Endothelial cell of umbilical vein (primary cell): ENCODE measurements around the gene USP25. TPM values are rescaled to one million over a fixed set of nuclear protein-coding genes. Genes with fewer than 3 reads are reported as not detected.

ENCODE experiments used
- BruUV-seq: library from RNA; stranded (reverse); fragments of 400-500 nt; replicated peaks from 2 replicates; lab custom pipeline; 2021; lab: Mats Ljungman, UMichigan
- CTCF ChIA-PET: fragments of 300-600, 350-600 bp; sonication (Branson Sonifier 250); formaldehyde crosslinking; loops from one replicate; lab custom pipeline; 2021; ENCODE audit warnings: antibody characterized with exemption, inconsistent platforms; lab: Charles Lee
- POLR2A ChIA-PET: fragments of 300-600, 350-600 bp; sonication (Branson Sonifier 250); formaldehyde crosslinking; loops from one replicate; lab custom pipeline; 2021; ENCODE audit warnings: antibody characterized with exemption, inconsistent platforms; lab: Charles Lee
- DNase-seq: peaks from one replicate; pipeline ENCODE4 v3.0.0-alpha.2; 2011; ENCODE audit warnings: low read depth, low spot score
- FAIRE-seq: peaks from 2 replicates; lab custom pipeline; 2011; peaks lifted over from hg19 to GRCh38; lab: Jason Lieb, UNC
- H2AFZ ChIP-seq: 2 replicates; pipeline ENCODE4 v1.6.0; 2012; ENCODE audit warnings: low read depth, low read length, control low read depth, inconsistent platforms
- H3K27ac ChIP-seq: 2 replicates; pipeline ENCODE4 v1.5.1; 2011; ENCODE audit warnings: low read depth, mild to moderate bottlenecking, control low read depth, low read length, moderate library complexity; ENCODE audit not compliant: insufficient read depth
- H3K27me3 ChIP-seq, 2 experiments: 2 replicates each; pipeline versions ENCODE4 v1.6.0 to v1.6.1; 2011; ENCODE audit warnings: low read length in 2 of 2, mixed read lengths in 1 of 2; ENCODE audit not compliant: control insufficient read depth in 2 of 2, insufficient read depth in 2 of 2
- H3K36me3 ChIP-seq, 2 experiments: 2 replicates in 1 of 2; 3 replicates in 1 of 2; pipeline ENCODE4 v1.5.1; 2011; ENCODE audit warnings: low read length in 2 of 2, mild to moderate bottlenecking in 1 of 2, moderate library complexity in 1 of 2; ENCODE audit not compliant: control insufficient read depth in 2 of 2, insufficient read depth in 2 of 2; ENCODE audit errors: extremely low read depth in 1 of 2
- H3K4me1 ChIP-seq: 3 replicates; pipeline ENCODE4 v1.5.1; 2011; ENCODE audit warnings: mild to moderate bottlenecking, low read length; ENCODE audit not compliant: control insufficient read depth, insufficient read depth; ENCODE audit errors: extremely low read depth
- H3K4me2 ChIP-seq: 2 replicates; pipeline ENCODE4 v1.6.1; 2011; ENCODE audit warnings: low read length, control low read depth, mixed read lengths; ENCODE audit not compliant: insufficient read depth
- H3K4me3 ChIP-seq, 3 experiments: fragments of 200-600 bp in 1 of 3; sonication (generic), shearing (Covaris generic) in 1 of 3; replicated peaks in 1 of 3; 2 replicates each; pipeline ENCODE4 v1.5.1; 2011 to 2016; ENCODE audit warnings: control low read depth in 3 of 3, low read length in 3 of 3, mild to moderate bottlenecking in 2 of 3, inconsistent platforms in 1 of 3, low read depth in 1 of 3, moderate library complexity in 1 of 3; ENCODE audit not compliant: insufficient read depth in 1 of 3
- H3K79me2 ChIP-seq: 2 replicates; pipeline ENCODE4 v1.6.0; 2012; ENCODE audit warnings: low read length, inconsistent platforms; ENCODE audit not compliant: control insufficient read depth, insufficient read depth
- H3K9ac ChIP-seq: replicated peaks from 2 replicates; pipeline ENCODE3; 2011; ENCODE audit warnings: low read length, control low read depth; ENCODE audit not compliant: insufficient read depth; ENCODE audit errors: extremely low read depth
- H3K9me1 ChIP-seq: replicated peaks from 3 replicates; pipeline ENCODE4 v1.6.0; 2011; ENCODE audit warnings: mild to moderate bottlenecking, low read length; ENCODE audit not compliant: control insufficient read depth, insufficient read depth; ENCODE audit errors: extremely low read depth
- H3K9me3 ChIP-seq: replicated peaks from 2 replicates; pipeline ENCODE4 v1.5.1; 2012; ENCODE audit warnings: low read length, inconsistent platforms; ENCODE audit not compliant: control insufficient read depth, insufficient read depth
- H4K20me1 ChIP-seq: replicated peaks from 2 replicates; pipeline ENCODE3; 2011; ENCODE audit warnings: mild to moderate bottlenecking, low read length; ENCODE audit not compliant: control insufficient read depth, insufficient read depth; ENCODE audit errors: extremely low read depth
- CTCF ChIP-seq, 2 donors: IDR thresholded peaks; 1 replicate in 1 of 2; 2 replicates in 1 of 2; pipeline ENCODE4 v1.5.1; 2011; ENCODE audit warnings: low read length in 2 of 2, mild to moderate bottlenecking in 2 of 2, moderate library complexity in 2 of 2, control low read depth in 1 of 2, inconsistent platforms in 1 of 2, low read depth in 1 of 2; ENCODE audit not compliant: insufficient read depth in 1 of 2; ENCODE audit errors: extremely low read depth in 1 of 2
- EZH2 ChIP-seq: IDR thresholded peaks from 2 replicates; pipeline ENCODE4 v1.6.1; 2012; ENCODE audit warnings: borderline replicate concordance, low read depth, mild to moderate bottlenecking, moderate library complexity, low read length, inconsistent platforms; ENCODE audit not compliant: severe bottlenecking
- FOS ChIP-seq: IDR thresholded peaks from 2 replicates; pipeline ENCODE4 v1.6.1; 2011; ENCODE audit warnings: mild to moderate bottlenecking, low read length, moderate library complexity, borderline replicate concordance; ENCODE audit not compliant: insufficient read depth
- GATA2 ChIP-seq: IDR thresholded peaks from 2 replicates; pipeline ENCODE4 v1.7.0; 2011; ENCODE audit warnings: low read depth, mild to moderate bottlenecking, moderate library complexity, mixed read lengths, low read length; ENCODE audit not compliant: insufficient read length, insufficient read depth
- JUN ChIP-seq: IDR thresholded peaks from 2 replicates; pipeline ENCODE4 v1.6.1; 2011; ENCODE audit warnings: borderline replicate concordance, low read depth; ENCODE audit not compliant: insufficient read length, insufficient read depth
- MAX ChIP-seq: IDR thresholded peaks from 2 replicates; pipeline ENCODE4 v1.6.1; 2011; ENCODE audit not compliant: insufficient read depth, insufficient read length
- MYC ChIP-seq: IDR thresholded peaks from one replicate; pipeline ENCODE4 v1.6.1; 2011; ENCODE audit warnings: mild to moderate bottlenecking, low read depth, low read length
- POLR2A ChIP-seq: IDR thresholded peaks from 2 replicates; pipeline ENCODE4 v1.6.1; 2012; ENCODE audit warnings: low read depth, mild to moderate bottlenecking, control low read depth, low read length
- POLR2AphosphoS5 ChIP-seq: IDR thresholded peaks from 2 replicates; pipeline ENCODE4 v1.6.1; 2012; ENCODE audit warnings: low read depth, mild to moderate bottlenecking, control low read depth, low read length, moderate library complexity; ENCODE audit not compliant: insufficient read depth
- dilution Hi-C: fragments of 300-500 bp; cut with MboI; formaldehyde crosslinking; loops from one replicate; pipeline ENCODE4 v1.15.0; 2019; ENCODE audit warnings: low sequenced_read_pairs; ENCODE audit not compliant: extremely low pct_ligation_motif_present
- intact Hi-C: fragments of 100-400 bp; cut with micrococcal nuclease; formaldehyde crosslinking; loops from one replicate; pipeline ENCODE4 v1.10.0; 2022
- polyA plus RNA-seq, 4 experiments: library from polyadenylated mRNA; depleted of rRNA in 3 of 4; stranded (reverse) in 3 of 4; unstranded in 1 of 4; fragments of >200 nt; gene quantifications; 2 replicates each; pipeline versions ENCODE4 v1.2.1 to v1.2.3, GENCODE V29; 2011 to 2012; ENCODE audit warnings: missing spikeins in 1 of 4
- total RNA-seq: library from RNA; stranded (reverse); gene quantifications from 2 replicates; pipeline ENCODE4 v1.2.3, GENCODE V29; 2021

Gene USP25
- total and polyA plus RNA-seq, 2 donors (not counting 3 experiments of a cell fraction or from before 2014, with no cell fraction given): 14.4 to 67.5 TPM

GRCh38 chr21:15856813-15857212 is 127.0 kb downstream of the USP25 start:
- CTCF ChIA-PET: no interaction called here

More at GRCh38 chr21:15856813-15857212, 127.0 kb downstream of the USP25 start:
- DNase-seq (no peak), FAIRE-seq (no peak)
- no peak for TF ChIP-seq POLR2AphosphoS5
- TF ChIP-seq FOS: no peak
- TF ChIP-seq MYC: no peak
- TF ChIP-seq CTCF (IDR thresholded peaks at IDR 0.05; ENCODE audit: extremely low read depth in 1 of 2, insufficient read depth in 1 of 2, low read depth in 1 of 2, low read length in 2 of 2): no peak
- no peak for TF ChIP-seq EZH2
- no peak for TF ChIP-seq GATA2
- no peak for TF ChIP-seq MAX
- no peak for TF ChIP-seq POLR2A
- no peak for TF ChIP-seq JUN
- peaks cover 20% of the 10 kb centered on the region for H3K4me1 ChIP-seq
- peaks cover 0 to 4% of the 10 kb centered on the region in 2 experiments for H3K36me3 ChIP-seq
- no TSS peak for BruUV-seq
- no peaks in the 10 kb centered on the region for H3K27me3 ChIP-seq
- H4K20me1 ChIP-seq: no peaks in the 10 kb centered on the region
- no peak overlapping the region for H2AFZ ChIP-seq
- no peak overlapping the region for H3K4me2 ChIP-seq
- H3K27ac ChIP-seq: no peak overlapping the region
- intact Hi-C loops (no loop called here), dilution Hi-C loops (no loop called here)
- H3K9ac ChIP-seq: no peak overlapping the region
- no peak overlapping the region for H3K4me3 ChIP-seq
- peaks cover 6% of the 10 kb centered on the region for H3K79me2 ChIP-seq
- H3K9me3 ChIP-seq: no peaks in the 10 kb centered on the region
- H3K9me1 ChIP-seq: no peaks in the 10 kb centered on the region
- POLR2A ChIA-PET: no interaction called here
